Upper lobe of right lung (tissue), 1 donor: Measurements from ENCODE around the gene TRPM2. TPM values are rescaled to one million over a fixed set of nuclear protein-coding genes. Genes with fewer than 3 reads are reported as not detected.

Source experiments
- ATAC-seq: fragments of 200-7000 bp; cut with Tn5 transposase; one replicate; pipeline ENCODE4 v1.9.1; 2020; ENCODE audit warnings: mild to moderate bottlenecking, moderate library complexity
- DNase-seq: peaks from one replicate; pipeline ENCODE4 v3.0.0-alpha.2; 2020
- H3K27ac ChIP-seq: fragments of 200-600 bp; one replicate; pipeline ENCODE4 v1.8.0; 2022
- H3K27me3 ChIP-seq: fragments of 200-600 bp; one replicate; pipeline ENCODE4 v1.8.0; 2022; ENCODE audit warnings: mild to moderate bottlenecking
- H3K36me3 ChIP-seq: fragments of 200-600 bp; one replicate; pipeline ENCODE4 v1.8.0; 2022
- H3K4me1 ChIP-seq: fragments of 200-600 bp; one replicate; pipeline ENCODE4 v1.8.0; 2022
- H3K4me3 ChIP-seq: fragments of 200-600 bp; one replicate; pipeline ENCODE4 v1.8.0; 2022; ENCODE audit warnings: mild to moderate bottlenecking
- H3K9me3 ChIP-seq: fragments of 200-600 bp; one replicate; pipeline ENCODE4 v1.8.0; 2022
- intact Hi-C: fragments of 100-400 bp; cut with DNase I; formaldehyde crosslinking; loops from one replicate; pipeline ENCODE4 v1.11.0; 2022
- total RNA-seq: library from RNA; stranded (reverse); fragmentation: NEBNext Ultra II Directional; extraction: Animal tissue kit (Norgen Biotek cat#: 25700); gene quantifications from one replicate; pipeline ENCODE4 v1.2.1, GENCODE V29; 2021
- TF ChIP-seq, protein P1 (sequence below): fragments of 200-600 bp; IDR thresholded peaks from one replicate; pipeline ENCODE4 v1.8.0; 2022; ENCODE audit warnings: antibody characterized with exemption
- donor health status: DM: no; HTN: yes; CAD: no; lungs with severe emphysema.

The TRPM2 gene
- total RNA-seq, 1 donor from 2014 or later = 10.0 TPM

DNA sequence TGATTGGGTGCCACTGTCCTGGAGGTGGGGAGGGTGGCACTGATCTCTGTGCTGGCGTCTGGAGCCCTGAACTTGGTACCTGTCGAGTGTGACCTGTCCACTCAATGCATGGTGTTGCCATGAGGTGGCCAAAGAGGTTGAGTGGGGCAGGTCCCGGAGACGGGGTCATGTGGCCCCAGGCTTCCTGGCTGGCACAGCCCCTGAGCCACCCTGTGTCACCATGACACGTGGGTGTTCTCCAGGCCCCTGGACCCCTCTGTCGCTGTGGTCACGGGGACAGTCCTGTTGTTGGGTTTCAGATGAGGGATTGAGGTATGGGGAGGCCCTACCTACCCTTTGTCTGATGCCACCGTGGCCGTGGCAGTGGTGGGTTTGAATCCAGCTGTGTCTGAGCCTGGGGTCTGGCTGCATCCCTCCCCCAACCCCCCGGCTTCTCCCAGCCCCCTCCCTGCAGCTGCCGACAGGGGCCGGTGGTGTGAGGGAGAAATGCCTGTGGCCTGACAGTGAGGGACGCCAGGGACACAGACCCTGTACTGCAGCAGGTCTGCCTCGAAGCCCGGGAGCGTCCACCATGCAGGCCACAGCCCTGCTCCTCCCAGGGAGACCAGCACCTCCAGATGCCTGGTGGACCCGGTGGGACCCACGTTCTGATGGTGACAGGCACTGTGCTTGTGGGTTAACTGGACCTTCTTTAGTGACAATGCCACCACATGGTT lies 12.0 kb downstream of the TRPM2 start:
- intact Hi-C loops = no loop called here
- TF ChIP-seq, protein P1, sequence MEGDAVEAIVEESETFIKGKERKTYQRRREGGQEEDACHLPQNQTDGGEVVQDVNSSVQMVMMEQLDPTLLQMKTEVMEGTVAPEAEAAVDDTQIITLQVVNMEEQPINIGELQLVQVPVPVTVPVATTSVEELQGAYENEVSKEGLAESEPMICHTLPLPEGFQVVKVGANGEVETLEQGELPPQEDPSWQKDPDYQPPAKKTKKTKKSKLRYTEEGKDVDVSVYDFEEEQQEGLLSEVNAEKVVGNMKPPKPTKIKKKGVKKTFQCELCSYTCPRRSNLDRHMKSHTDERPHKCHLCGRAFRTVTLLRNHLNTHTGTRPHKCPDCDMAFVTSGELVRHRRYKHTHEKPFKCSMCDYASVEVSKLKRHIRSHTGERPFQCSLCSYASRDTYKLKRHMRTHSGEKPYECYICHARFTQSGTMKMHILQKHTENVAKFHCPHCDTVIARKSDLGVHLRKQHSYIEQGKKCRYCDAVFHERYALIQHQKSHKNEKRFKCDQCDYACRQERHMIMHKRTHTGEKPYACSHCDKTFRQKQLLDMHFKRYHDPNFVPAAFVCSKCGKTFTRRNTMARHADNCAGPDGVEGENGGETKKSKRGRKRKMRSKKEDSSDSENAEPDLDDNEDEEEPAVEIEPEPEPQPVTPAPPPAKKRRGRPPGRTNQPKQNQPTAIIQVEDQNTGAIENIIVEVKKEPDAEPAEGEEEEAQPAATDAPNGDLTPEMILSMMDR = no peak
- DNase-seq = peak; percentile 54
- no peak for ATAC-seq
- Histone ChIP-seq H3K36me3 (no peaks in the 10 kb centered on the region), H3K27me3 (peaks cover 8% of the 10 kb centered on the region), H3K4me1 (no peaks in the 10 kb centered on the region), H3K27ac (no peak overlapping the region), H3K4me3 (no peak overlapping the region), H3K9me3 (no peaks in the 10 kb centered on the region)

DNA sequence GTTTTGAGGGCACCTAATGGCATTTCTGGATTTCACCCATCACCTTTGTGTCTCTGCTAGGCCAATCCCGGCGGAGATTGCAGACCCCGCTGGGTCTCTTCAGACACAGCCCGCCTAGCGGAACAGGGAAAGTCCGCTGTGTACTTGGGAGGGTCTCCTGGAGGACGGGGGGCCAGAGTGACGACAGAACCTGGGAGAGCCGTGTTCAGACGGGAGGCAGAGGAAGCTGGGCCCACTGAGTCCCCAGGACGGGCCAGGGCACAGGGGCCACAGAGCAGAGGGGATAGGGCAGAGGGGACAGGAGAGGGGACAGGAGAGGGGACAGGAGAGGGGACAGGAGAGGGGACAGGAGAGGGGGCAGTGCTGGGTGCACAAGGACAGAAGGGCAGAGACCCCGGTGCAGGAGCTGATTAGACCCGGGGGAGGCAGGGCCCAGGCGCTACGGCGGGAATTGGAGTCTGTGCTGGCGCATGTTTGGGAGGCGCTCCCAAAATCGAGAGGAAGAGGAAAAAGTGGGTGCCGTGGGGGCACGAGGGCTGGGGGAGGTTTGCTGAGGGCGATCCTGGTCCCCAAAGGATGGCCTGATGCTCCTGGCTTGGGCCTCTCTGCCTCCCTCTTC lies 12.7 kb downstream of the TRPM2 start:
- peaks cover 8% of the 10 kb centered on the region for H3K27me3 ChIP-seq
- ATAC-seq = no peak
- intact Hi-C loops = no loop called here
- TF ChIP-seq, protein P1 = no peak
- H3K4me1 ChIP-seq = no peaks in the 10 kb centered on the region
- H3K4me3 ChIP-seq = no peak overlapping the region
- DNase-seq = peak; percentile 46
- no peak overlapping the region for H3K27ac ChIP-seq
- H3K9me3 ChIP-seq = no peaks in the 10 kb centered on the region
- H3K36me3 ChIP-seq = no peaks in the 10 kb centered on the region

DNA sequence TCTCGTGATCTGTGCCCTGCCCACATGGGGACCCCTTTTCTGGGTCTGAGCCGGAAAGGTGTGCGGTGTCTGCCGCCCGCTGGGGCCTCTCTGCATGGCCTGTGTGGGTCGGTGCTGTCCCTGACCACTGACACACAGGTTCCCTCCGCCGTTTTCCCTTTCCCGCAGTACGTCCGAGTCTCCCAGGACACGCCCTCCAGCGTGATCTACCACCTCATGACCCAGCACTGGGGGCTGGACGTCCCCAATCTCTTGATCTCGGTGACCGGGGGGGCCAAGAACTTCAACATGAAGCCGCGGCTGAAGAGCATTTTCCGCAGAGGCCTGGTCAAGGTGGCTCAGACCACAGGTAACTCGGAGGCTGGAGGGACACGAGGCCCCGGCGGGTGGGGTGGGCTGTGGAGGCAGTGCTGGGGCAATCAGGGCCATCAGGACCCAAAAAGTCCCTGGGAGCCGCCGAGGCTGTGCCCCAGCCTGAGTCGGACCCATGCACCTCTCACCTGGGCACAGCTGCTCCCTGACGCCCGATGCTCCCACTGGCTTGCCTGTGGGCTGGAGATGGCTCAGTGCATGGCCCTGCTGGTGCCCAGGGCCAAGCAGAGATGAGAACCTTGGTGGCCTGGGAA lies 13.3 kb downstream of the TRPM2 start:
- no peaks in the 10 kb centered on the region for H3K9me3 ChIP-seq
- intact Hi-C loops = no loop called here
- H3K36me3 ChIP-seq = no peaks in the 10 kb centered on the region
- H3K4me3 ChIP-seq = no peak overlapping the region
- H3K4me1 ChIP-seq = no peaks in the 10 kb centered on the region
- no peak overlapping the region for H3K27ac ChIP-seq
- H3K27me3 ChIP-seq = peaks cover 8% of the 10 kb centered on the region
- TF ChIP-seq, protein P1 = no peak
- DNase-seq (peak; percentile 54), ATAC-seq (no peak)

DNA sequence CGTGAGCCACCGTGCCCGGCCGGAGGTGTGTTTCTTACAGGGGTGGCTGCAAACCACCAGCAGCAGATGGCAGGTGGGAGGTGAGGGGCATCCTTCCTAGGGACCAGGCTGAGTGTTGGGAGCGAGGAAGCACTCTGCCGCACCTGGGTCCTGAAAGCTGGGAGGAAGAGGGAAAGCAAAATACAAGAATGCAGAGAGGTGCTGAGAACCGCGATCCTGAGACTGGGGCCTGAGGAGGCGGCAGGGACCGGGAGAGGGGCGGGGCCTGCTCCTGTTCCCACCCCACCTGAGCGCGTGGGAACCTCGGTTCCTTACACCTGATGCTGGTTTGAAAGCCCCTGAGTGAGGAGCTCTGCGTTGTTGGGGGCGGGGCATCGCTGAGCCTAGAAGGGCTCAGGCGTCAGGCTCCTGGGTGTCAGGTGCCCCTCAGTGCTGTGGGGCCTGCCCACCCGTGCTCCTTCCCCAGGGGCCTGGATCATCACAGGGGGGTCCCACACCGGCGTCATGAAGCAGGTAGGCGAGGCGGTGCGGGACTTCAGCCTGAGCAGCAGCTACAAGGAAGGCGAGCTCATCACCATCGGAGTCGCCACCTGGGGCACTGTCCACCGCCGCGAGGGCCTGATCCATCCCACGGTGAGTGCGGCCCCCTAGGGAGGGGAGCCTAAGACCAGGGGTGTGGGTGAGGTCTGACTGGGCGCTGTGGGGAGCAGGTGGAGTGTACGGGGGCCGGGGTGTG lies 15.5 kb downstream of the TRPM2 start:
- H3K4me1 ChIP-seq = no peaks in the 10 kb centered on the region
- H3K36me3 ChIP-seq = no peaks in the 10 kb centered on the region
- H3K4me3 ChIP-seq = no peak overlapping the region
- DNase-seq = peak; percentile 63
- intact Hi-C loops = no loop called here
- no peak overlapping the region for H3K27ac ChIP-seq
- TF ChIP-seq, protein P1 = no peak
- ATAC-seq = peak; percentile 20
- H3K9me3 ChIP-seq = no peaks in the 10 kb centered on the region
- peaks cover 8% of the 10 kb centered on the region for H3K27me3 ChIP-seq

DNA sequence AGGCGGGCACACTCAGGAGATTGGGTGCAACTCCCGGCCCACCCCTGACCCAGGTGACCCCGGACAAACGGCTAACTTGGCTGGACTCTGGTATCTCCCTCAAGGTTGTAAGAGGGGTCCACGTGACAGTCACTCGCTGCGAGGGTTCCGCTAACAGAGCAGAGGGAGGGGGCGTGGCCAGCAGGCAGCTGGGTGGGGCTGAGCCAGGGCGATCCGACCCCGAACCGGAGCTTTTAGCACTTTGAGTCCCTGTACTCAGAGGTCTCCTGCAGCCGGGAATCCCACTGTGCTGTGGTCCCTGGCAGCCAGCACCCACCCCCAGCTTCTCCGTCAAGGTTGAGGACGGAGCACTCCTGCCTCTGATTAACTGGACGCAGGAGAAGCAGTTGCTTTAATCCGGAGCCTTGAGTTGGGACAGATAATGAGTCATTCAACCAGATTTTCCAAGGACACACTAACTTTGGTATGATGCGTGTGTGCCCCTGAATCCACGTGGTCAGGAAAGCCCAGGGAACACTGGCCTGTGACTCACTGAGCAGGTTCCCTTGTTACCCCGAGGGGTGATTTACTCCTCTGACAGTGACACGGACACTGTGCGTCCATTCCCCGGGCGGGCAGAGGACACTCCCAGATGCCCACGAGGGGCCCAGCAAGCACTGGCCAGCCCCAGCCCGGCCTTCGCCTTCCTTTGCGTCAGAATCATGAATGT lies 16.8 kb downstream of the TRPM2 start:
- H3K27me3 ChIP-seq = peaks cover 8% of the 10 kb centered on the region
- no peaks in the 10 kb centered on the region for H3K36me3 ChIP-seq
- ATAC-seq (peak; percentile 68), DNase-seq (peak; percentile 74)
- peaks cover 6% of the 10 kb centered on the region for H3K4me1 ChIP-seq
- H3K9me3 ChIP-seq = no peaks in the 10 kb centered on the region
- TF ChIP-seq, protein P1 = no peak
- no peak overlapping the region for H3K27ac ChIP-seq
- intact Hi-C loops = no loop called here
- H3K4me3 ChIP-seq = peak overlapping the region; percentile 14
